HG03565 (cell line): ENCODE measurements around the gene STOML1.
"Not testable (repeated sequence)": the region's sequence is repeated elsewhere in the genome, so short reads cannot be mapped to it uniquely, and the experiment has no call there.

Source experiments
- ATAC-seq: cut with Tn5 transposase; IDR thresholded peaks from one replicate; pipeline ENCODE4 v1.9.1; 2021; ENCODE audit warnings: mild to moderate bottlenecking, moderate library complexity; ENCODE audit not compliant: unreplicated experiment

The STOML1 gene

DNA sequence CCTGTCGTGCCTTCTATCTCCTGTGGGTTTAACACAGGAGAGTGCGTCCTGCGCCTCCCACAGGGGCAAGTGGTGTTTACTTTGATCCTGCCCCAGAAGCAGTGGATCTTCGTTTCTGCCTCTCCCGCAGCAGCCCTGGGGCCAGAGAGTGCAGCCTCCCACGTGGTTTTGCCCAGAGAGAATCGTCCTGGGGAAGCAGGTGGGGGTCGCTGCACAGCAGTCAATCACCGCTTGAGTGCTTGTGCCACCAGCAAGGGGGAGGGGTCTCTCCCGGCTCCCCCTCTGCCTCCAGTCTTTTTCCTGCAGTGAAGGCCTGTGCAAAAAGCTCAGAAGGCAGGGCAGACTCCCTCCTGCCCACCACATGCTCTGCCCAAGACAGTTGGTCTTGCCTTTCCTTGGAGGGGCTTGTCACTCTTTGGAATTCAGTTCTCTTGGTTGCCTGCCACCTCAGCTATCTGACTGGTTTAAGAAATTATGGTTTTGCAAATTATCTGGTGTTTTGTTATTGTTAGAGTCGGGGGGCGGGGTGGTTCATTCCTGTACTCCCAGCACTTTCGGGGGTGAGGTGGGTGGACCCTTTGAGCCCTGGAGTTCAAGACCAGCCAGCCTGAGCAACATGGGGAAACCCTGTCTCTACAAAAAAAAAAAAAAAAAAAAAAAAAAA lies 26.9 kb downstream of the STOML1 start:
- ATAC-seq, result no peak

DNA sequence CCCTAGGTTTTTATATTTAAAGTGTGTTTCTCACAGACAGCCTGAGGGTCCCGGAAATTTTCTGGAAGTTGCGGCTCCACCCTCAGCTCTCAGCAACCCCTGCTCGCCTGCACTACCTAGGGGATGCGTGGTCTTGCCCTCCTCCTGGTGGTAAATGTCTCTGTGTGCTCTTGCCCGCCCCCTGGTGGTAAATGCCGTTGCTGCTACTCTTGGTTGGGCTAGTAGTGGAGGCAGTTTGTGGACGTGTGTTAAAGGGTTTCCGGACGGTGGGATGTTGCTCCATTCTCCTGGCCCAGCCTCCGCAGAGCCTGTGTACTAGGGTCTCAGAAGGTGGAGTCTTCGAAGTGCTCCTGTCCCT lies 27.4 kb downstream of the STOML1 start:
- no peak for ATAC-seq

DNA sequence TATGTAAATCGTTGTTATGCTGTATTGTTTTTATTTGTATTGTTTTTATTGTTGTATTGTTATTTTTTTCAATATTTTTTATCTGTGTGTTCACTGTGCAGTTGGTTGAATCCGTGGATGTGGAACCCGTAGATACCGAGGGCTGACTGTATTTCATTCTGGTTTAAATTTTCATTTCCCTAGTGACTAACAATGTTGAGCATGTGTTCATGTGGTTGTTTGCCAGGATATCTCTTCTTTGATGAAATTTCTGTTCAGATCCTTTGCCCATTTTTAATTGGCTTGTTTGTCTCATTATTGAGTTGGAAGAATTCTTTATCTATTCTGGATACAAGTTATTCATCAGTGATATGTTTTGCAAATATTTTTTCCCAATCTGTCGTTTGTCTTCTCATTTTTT lies 29.7 kb downstream of the STOML1 start:
- no peak for ATAC-seq

DNA sequence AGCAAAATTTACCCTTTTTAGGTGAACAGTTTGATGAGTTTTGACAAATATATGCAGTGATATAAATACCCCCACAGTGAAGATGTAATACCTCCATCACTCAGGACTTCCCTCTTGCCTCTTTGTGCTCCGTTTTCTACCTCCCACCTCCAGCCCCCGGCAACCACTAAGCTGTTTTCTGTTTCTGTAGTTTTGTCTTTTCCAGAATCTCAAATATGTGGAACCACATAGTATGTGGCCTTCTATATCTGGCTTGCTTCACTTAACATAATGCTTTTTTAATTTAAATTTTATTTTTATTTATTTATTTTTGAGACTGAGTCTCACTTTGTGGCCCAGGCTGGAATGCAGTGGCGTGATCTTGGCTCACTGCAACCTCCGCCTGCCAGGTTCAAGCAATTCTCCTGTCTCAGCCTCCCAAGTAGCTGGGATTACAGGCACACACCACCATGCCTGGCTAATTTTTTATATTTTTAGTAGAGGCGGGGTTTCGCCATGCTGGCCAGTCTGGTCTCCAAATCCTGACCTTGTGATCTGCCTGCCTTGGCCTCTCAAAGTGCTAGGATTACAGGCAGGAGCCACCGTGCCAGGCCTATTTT lies 31.5 kb downstream of the STOML1 start:
- ATAC-seq, result not testable (repeated sequence)

DNA sequence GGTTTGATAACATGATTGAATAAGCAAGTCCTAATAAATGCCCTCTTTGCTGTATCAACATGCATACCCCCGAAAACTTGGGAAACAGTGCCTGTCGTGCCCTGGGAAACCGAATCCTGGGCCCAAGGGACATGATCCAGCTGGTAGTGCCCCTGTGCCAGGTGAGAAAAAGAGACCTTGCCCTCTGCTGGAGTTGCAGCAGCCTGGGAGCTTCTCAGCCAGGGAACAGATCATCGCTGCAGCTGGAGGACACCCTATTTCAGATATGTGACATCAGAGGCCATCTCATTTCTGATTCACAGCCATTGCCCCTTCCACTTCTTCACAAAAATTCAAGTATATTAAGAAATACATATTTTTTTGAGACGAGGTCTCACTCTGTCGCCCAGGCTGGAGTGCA lies 32.3 kb downstream of the STOML1 start:
- ATAC-seq, result no peak

DNA sequence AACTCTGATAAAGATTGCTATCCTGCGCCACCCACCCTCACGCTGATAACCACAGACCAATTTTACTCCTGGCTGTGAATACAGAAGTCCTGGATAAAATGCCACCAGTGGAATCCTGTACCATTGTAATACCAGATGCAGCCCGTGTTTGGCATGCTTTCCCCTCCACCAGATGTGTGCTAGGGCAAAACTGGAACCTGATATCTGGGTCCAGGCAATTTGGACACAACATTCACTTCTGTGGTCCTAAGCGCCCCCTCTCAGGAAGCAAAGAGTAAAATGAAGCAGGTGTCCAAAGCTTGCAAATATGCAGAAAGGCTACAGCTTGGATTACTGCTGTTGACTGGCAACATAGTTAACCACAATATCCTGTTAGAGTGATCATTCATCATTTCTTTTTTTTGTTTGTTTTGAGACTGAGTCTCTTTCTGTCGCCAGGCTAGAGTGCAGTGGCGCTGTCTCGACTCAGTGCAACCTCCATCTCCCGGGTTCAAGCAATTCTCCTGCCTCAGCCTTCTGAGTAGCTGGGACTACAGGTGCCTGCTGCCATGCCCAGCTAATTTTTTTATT lies 33.0 kb downstream of the STOML1 start:
- ATAC-seq, result no peak

DNA sequence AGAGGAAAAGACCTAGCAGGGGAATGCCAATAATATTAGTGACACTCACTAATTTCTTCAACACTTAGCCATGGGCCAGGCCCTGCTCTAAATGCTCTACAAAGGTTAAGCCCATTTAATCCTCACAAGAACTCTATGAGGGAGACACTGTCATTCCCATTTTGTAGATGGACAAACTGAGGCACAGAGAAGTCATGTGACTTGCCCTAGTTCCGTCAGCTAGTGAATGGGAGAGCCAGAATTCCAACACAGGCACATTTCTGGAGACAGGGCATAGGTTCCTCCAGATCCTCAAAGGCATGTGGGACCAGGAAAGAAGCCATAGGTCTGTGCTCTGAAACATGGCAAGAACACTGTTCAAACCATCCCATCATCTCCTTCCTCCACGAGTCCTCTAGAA lies 34.3 kb downstream of the STOML1 start:
- ATAC-seq, result no peak

DNA sequence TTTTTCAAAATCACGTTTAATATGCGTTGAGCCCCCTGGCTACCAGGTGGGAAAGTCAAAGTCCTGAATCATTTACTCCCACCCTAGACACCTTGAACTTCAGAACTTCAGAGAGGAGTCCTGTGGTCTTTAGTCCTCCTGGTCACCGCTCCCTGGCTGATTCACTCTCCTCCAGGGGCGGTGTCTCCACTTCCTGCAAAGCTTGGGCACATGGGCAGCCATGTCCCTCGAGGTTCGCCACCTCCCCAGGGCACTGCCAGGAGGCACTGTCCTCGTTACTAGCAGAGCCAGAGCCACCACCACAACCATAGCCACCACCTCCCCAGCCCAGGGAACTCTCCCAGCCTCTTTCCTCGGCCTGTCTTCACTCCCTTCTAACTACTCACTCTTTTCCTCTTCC lies 34.8 kb downstream of the STOML1 start:
- no peak for ATAC-seq

DNA sequence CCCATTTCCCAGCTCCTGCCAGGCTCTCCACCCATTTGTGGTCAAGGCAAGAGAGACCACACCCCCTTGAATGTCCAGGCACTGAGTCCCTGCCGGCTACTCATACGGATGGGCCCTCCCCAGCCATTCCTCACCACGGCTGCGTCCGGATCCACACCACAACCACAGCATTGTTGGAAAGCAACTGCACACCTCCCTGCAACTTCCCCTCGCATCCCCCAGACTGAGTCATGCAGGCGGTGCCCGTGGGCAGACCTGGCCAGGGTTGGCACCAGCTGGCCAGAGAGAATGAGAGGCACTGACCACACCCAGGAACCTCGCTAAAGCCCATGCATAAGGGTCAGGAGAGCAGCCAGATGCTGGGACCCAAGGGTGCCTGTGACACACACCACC lies 35.4 kb downstream of the STOML1 start:
- ATAC-seq, result no peak

DNA sequence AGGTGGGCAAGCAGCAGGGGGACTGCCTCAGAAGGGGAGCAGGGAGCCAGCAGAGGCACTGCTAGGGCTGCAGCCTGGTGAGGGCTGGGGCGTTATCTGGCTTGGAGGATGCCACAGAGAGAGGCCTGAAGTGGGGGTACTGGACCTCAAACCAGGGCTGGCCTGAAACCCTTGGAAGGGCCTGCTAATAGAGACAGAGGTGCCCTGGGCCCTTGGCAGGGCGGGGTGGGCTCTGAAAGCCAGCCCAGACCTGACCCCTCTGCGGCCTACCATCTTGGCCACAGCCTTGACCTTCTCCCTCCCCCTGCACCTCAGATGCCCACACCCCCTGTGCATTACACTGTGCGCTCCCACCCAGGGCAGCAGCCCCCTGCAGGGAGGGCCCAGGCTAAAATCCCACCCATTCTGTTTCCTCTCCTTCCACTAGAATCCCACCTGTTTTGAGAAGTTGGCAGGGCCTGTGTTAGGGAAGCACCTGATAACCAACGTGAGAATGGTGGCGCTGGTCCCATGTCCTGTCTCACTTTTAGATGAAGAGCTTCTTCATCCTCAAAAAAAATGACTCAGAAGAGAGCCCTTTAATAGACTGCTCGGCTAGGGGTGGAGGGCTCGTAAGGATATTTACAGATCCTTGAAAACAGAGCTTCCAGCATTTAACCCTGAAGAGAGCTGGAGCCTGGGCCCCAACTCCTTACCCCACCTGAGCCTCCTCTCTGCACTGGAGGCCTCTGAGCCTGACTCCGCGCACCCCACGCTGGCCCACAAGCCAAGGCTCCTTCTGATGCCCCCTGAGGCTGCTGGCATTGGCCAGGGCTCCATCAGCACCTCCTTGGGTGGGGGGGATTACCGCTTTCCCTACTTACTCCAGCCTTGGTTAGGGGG lies 36.0 kb downstream of the STOML1 start:
- ATAC-seq, result no peak

DNA sequence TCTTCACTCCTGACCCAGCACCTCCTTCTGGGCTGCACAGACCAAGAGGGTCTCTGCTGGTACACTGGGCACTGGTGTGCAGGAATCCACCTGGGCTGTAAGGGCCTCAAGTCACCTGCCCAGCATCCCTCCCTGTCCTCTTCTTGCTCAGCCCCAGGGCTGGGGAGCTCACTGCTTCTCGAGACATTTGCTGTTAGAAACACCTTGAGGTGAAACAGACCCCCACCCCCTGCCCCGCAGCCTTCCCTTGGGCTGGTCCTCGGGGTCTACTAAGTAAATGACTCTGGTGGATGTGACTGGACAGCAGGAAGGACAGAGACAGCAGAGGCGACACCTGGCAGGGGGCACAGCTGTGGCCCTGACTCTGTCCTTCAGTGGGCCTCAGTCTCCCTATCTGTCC lies 36.8 kb downstream of the STOML1 start:
- ATAC-seq, result no peak

DNA sequence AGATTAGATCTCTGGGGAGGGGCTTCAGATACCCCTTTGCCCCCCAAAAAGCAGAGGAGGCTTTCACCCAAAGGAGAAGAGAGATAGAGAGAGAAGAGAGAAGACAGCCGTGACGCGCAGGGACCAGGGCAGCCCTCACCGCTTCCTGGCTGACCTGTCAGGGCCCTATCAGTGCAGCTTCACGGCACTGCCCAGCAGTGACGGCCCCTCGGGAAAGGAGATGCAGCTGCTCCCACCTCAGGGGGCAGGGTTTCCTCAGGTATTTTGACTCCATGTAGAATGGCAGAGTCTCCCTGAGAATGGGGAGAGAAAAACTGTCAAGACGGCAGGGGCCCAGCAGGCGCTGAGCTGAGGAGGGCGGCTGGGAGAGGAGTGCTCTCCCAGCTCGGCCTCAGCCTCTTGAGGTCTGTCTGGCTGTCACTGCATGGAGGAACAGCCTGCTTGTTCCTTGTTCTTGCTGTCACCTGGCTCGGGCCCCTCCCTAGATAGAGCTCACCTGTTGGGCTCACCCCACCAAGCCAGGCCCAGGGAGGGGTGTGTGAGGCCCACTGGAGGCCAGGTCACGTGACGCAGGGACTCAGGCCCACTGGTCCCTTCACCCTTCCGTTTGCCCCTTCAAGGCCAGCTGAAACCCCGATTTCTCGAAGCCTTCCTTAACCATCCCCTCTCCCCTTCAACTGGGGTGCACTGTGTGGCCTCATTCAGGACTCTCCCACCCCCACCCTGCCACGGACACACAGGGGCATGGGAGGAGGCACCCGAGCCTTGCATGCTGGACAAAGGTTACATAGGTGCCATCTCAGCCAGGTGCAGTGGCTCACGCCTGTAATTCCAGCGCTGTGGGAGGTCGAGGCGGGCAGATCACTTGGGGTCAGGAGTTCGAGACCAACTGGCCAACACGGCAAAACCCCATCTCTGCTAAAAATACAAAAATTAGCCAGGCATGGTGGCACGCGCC lies 37.6 kb downstream of the STOML1 start:
- ATAC-seq, result no peak

DNA sequence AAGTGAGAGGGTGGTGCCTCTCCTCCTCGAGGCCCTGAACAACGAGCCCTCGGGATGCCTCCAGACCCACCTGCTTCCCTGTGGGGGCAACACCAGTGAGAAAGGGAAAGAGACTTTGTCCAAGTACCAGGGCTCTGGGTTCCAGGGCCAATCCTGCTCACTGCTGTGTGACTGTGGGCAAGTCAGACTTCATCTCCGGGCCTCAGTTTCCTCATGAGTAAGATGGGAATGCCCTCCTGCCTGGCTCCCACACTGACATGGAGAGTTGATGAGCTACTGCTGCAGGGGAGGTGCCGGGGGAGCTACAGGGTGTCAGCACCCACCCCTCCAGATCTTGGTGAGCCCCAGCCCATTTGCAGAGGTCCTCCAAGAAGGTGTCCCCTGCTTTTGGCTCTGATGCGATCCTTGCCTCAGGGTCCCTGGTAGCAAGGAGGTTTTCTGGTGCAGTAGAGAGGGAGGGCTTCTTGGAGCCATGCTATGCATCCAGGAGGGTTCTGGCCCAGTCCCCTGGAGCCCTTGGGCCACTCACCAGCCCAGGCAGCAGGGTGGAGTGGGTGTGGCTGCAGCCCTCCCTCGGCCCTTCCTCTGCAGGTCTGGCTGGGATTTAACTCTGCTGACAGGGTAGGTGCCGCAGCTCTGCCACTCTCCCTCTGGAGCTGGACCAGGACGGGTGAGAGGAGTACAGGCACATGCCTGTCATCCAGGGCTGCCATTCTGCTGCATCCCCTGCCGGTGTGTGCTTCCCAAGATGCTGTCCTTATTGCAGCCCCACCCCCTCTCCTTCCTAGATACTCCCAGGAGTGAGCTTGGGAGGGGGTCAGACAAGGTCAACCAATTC lies 39.0 kb downstream of the STOML1 start:
- no peak for ATAC-seq

DNA sequence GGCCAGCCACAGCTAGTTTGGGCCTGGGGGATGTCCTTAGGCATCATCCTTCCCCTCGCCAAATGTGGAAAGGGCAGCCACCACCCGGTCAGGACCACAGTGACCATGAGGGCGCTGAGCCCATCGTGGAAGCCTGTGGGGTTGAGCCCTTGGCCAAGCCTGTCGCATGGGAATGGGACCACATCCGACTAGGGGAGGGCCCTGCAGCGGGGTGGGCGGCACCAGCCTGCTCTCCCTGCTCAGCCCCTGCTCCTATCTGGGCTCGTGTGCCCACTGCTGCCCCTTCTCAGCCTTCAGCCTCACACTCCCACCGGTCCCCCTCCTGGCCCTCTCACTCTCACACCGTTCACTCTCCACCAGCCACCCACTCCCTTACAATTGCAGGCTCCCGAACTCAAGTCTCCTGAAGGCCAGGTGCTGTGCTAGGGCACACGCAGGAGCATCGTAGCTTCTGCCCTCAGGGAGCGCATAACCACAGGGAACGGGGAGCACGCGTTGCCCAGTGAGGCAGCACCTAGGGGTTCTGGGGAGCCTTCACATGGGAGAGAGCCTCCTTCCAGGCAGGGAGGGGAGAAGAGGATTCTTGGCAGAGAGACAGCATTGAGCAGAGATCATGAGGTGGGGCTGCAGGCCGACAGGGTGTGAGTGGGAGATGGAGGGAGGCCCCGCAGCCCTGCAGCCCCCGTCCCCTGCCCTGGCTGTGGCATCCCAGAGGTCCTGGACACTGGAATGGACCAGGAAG lies 39.8 kb downstream of the STOML1 start:
- ATAC-seq, result no peak

DNA sequence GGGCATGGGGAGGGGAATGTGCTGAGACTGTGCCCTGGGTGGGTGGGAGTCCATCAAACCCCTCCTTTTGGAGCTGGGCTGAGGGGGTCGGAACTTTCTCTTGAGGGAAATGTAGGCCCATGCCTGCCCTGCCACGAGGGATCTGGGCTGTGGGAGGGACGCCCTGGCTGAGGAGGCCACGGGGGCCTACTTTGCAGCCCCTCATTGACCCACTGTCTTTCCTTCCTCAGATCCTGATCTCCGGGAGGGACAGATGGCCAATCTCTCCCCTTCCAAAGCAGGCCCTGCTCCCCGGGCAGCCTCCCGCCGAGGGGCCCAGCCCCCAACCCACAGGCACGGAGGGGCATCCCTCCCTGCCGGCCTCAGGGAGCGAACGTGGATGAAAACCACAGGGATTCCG lies 40.5 kb downstream of the STOML1 start:
- no peak for ATAC-seq

DNA sequence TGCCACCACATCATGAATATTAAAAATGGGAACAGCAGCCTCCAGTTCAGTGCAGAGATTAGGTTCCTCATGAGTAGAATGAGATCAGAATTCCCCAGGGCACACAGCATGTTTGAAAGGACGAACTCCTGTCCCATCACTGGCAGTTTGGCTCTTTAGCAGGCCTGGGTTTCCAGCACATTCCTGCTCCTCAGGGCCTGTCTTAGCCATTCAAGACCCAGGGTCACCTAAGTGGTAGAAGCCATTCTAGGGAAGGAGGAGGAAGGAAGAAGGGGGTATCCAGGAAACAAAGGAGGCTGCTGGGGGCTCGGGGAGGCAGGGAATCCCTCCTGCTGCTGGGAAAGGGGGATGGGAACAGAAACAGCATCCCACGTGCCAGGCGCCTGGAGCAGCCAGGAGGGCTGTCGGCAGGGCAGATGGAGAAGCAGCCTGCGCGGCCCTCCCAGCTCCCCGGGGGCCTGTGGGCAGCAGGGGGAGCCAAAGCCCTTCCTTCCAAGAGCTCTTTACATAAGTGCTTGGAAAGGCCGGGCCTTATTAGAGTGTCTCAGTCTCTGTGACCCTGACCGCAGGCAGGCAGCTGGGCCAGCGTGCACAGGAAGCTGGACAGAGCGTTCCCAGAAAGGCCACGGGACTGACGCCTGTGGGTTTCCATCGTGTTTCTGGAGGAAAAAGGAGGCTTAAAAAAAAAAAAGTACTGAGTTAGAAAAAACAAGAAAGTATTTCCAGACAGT lies 41.1 kb downstream of the STOML1 start:
- no peak for ATAC-seq

DNA sequence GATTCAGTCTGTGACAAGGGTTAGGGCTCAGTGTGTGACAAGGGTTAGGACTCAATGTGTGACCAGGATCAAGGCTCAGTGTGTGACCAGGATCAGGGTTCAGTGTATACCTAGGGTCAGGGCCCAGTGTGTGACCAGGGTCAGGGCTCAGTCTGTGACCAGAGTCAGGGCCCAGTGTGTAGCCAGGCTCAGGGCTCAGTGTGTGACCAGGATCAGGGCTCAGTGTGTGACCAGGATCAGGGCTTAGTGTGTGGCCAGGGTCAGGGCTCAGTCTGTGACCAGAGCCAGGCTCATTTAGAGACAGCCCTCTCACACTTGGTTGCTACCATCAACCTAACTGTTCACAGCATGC lies 41.6 kb downstream of the STOML1 start:
- ATAC-seq, result no peak

DNA sequence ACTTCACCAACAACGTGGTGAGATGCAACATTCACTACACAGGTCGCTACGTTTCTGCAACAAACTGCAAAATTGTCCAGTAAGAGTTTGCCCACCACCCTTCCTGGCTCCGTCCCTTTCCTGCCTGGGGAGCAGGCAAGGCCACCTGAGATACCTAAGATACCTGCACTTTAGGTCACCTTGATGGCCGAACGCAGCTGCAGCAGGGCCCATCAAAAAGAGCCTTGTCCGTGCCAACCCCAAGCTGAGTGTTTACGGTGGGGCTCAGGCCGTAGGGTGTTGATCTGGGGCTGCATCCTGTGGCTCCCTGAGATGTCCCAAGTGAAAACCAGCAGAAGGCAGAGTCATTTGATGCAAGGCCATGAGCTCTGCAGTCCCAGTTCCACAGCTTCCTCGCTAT lies 42.6 kb downstream of the STOML1 start:
- ATAC-seq, result no peak

DNA sequence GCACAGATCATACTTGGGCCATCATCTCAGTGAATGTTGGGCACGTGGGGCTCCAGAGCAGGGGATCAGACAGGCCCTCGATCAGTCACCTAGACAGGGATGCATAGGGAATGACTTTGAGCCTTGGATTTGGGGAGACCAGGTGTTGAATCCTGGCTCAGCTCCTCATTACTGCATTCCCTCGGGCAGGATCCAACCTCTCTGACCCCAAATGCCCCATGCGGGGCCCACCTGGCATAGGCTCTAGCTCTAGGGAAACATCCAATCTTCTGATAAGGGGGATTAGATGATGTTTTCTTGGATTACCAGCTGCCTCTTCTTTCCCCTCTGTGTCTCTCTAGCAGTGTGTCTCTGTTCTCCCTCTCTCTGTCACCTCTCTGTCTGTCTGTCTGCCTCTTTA lies 43.1 kb downstream of the STOML1 start:
- ATAC-seq, result no peak
